Panc1 (cell line): Measurements from ENCODE around the gene ZNF407. TPM values are rescaled to one million over a fixed set of nuclear protein-coding genes. Genes with fewer than 3 reads are reported as not detected.

Experiments used
- ATAC-seq: fragments of 200-7000 bp; cut with Tn5 transposase; 2 replicates; pipeline ENCODE4 v1.9.1; 2020; ENCODE audit warnings: mild to moderate bottlenecking, moderate library complexity
- BruUV-seq: library from RNA; stranded (reverse); fragments of 400-500 nt; replicated peaks from 2 replicates; lab custom pipeline; 2021; lab: Mats Ljungman, UMichigan
- CTCF ChIA-PET: fragments of 300-600 bp; sonication (Branson Sonifier 250); formaldehyde crosslinking; loops from one replicate; lab custom pipeline; 2022; ENCODE audit warnings: antibody characterized with exemption; lab: Charles Lee
- POLR2A ChIA-PET: fragments of 300-600 bp; sonication (Branson Sonifier 250); formaldehyde crosslinking; loops from one replicate; lab custom pipeline; 2022; ENCODE audit warnings: antibody characterized with exemption; lab: Charles Lee
- DNase-seq: peaks from one replicate; pipeline ENCODE4 v3.0.0-alpha.2; 2010; ENCODE audit warnings: low read depth, low spot score
- H3K27ac ChIP-seq: 2 replicates; pipeline ENCODE4 v1.5.1; 2011; ENCODE audit warnings: mild to moderate bottlenecking, low read length, inconsistent platforms
- H3K27me3 ChIP-seq: fragments of 200-500 bp; sonication (Bioruptor generic); 2 replicates; pipeline ENCODE4 v1.6.0; 2014; ENCODE audit warnings: low read length, inconsistent platforms; ENCODE audit not compliant: control insufficient read depth, insufficient read depth
- H3K36me3 ChIP-seq: fragments of 200-500 bp; sonication (Bioruptor generic); 2 replicates; pipeline ENCODE4 v1.5.1; 2014; ENCODE audit warnings: inconsistent platforms, mild to moderate bottlenecking, low read length, moderate library complexity; ENCODE audit not compliant: control insufficient read depth, insufficient read depth
- H3K4me1 ChIP-seq: 2 replicates; pipeline ENCODE4 v1.5.1; 2011; ENCODE audit warnings: inconsistent platforms, mild to moderate bottlenecking, low read length, moderate library complexity; ENCODE audit not compliant: control insufficient read depth, insufficient read depth
- H3K4me3 ChIP-seq, 2 experiments: 2 replicates each; pipeline ENCODE4 v1.5.1; 2011 to 2012; ENCODE audit warnings: low read depth in 2 of 2, low read length in 2 of 2, mild to moderate bottlenecking in 2 of 2, inconsistent platforms in 1 of 2, moderate library complexity in 1 of 2
- H3K9me3 ChIP-seq: fragments of 200-500 bp; sonication (Bioruptor generic); 2 replicates; pipeline ENCODE4 v1.5.1; 2014; ENCODE audit warnings: low read depth, mild to moderate bottlenecking, inconsistent platforms, low read length, moderate library complexity; ENCODE audit not compliant: control insufficient read depth, insufficient read depth
- POLR2AphosphoS5 ChIP-seq: IDR thresholded peaks from 2 replicates; pipeline ENCODE4 v1.6.1; 2012; ENCODE audit warnings: mild to moderate bottlenecking, low read depth, low read length, moderate library complexity
- SIN3A ChIP-seq: IDR thresholded peaks from 2 replicates; pipeline ENCODE4 v1.6.1; 2012; ENCODE audit warnings: low read depth, mild to moderate bottlenecking, low read length, moderate library complexity, borderline replicate concordance; ENCODE audit not compliant: insufficient read depth
- TCF7L2 ChIP-seq: IDR thresholded peaks from 2 replicates; pipeline ENCODE4 v1.6.1; 2011; ENCODE audit warnings: mild to moderate bottlenecking, low read depth, low read length, inconsistent platforms
- in situ Hi-C: cut with HindIII; loops from 2 replicates; pipeline ENCODE4 v1.10.0; 2016; ENCODE audit warnings: low sequenced_read_pairs, low pct_unique_long_range_greater_than_20kb
- intact Hi-C: fragments of 100-400 bp; cut with micrococcal nuclease; formaldehyde crosslinking; loops from one replicate; pipeline ENCODE4 v1.10.0; 2022; ENCODE audit not compliant: unreplicated experiment
- total RNA-seq: library from RNA; stranded (reverse); gene quantifications from one replicate; pipeline ENCODE4 v1.2.1, GENCODE V29; 2021; ENCODE audit not compliant: unreplicated experiment
- TF ChIP-seq, protein P1 (sequence below): fragments of 450-650 bp; IDR thresholded peaks from 2 replicates; pipeline ENCODE4 v1.5.1; 2017; ENCODE audit warnings: mild to moderate bottlenecking
- TF ChIP-seq, protein P2 (sequence below), 2 experiments: IDR thresholded peaks; 2 replicates each; pipeline ENCODE4 v1.6.1; 2011 to 2012; ENCODE audit warnings: low read depth in 2 of 2, control low read depth in 1 of 2, low read length in 1 of 2, mild to moderate bottlenecking in 1 of 2, moderate library complexity in 1 of 2; ENCODE audit not compliant: insufficient read depth in 1 of 2

ZNF407 gene
- total RNA-seq, 1 experiment from 2014 or later = 16.8 TPM

DNA sequence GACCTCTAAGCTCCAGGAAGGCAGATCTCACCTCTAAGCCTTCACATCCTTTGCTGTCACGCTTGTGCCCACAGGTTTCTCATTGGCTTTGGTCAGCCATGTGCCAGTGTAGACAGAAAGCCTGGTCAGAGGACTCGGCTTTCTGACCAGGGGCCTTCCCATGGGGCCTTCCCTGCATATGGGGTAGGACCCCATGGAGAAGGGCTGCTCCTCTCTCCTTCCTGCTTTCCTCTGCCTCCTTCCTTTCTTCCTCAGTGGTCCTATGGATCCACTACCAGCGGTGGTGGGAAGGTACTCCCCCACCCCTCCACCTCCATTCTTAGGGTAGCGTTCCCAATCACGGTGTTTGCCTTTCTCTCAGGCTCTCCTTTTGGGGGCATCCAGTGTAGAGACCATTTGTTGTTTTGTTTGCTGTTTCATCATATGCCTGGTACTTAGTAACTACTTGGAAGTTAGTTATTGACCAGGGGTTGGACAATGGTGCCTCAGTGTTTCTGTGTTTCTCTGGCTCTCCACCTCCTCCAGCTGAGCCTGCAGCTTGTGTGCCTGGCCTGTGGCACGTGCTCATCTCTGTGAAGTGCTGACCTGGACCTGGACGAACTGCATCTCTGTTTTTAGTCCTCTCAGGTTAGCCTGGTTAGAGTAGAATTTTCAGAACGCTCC, 71.6 kb downstream of the ZNF407 start:
- ATAC-seq = no peak
- H3K9me3 ChIP-seq = no peaks in the 10 kb centered on the region
- H3K36me3 ChIP-seq = no peaks in the 10 kb centered on the region
- in situ Hi-C loops = no loop called here
- H3K27ac ChIP-seq = no peak overlapping the region
- no peak for DNase-seq
- TF ChIP-seq, protein P1, sequence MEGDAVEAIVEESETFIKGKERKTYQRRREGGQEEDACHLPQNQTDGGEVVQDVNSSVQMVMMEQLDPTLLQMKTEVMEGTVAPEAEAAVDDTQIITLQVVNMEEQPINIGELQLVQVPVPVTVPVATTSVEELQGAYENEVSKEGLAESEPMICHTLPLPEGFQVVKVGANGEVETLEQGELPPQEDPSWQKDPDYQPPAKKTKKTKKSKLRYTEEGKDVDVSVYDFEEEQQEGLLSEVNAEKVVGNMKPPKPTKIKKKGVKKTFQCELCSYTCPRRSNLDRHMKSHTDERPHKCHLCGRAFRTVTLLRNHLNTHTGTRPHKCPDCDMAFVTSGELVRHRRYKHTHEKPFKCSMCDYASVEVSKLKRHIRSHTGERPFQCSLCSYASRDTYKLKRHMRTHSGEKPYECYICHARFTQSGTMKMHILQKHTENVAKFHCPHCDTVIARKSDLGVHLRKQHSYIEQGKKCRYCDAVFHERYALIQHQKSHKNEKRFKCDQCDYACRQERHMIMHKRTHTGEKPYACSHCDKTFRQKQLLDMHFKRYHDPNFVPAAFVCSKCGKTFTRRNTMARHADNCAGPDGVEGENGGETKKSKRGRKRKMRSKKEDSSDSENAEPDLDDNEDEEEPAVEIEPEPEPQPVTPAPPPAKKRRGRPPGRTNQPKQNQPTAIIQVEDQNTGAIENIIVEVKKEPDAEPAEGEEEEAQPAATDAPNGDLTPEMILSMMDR = no peak
- TF ChIP-seq TCF7L2 (no peak), POLR2AphosphoS5 (no peak), SIN3A (no peak)
- TF ChIP-seq, protein P2, sequence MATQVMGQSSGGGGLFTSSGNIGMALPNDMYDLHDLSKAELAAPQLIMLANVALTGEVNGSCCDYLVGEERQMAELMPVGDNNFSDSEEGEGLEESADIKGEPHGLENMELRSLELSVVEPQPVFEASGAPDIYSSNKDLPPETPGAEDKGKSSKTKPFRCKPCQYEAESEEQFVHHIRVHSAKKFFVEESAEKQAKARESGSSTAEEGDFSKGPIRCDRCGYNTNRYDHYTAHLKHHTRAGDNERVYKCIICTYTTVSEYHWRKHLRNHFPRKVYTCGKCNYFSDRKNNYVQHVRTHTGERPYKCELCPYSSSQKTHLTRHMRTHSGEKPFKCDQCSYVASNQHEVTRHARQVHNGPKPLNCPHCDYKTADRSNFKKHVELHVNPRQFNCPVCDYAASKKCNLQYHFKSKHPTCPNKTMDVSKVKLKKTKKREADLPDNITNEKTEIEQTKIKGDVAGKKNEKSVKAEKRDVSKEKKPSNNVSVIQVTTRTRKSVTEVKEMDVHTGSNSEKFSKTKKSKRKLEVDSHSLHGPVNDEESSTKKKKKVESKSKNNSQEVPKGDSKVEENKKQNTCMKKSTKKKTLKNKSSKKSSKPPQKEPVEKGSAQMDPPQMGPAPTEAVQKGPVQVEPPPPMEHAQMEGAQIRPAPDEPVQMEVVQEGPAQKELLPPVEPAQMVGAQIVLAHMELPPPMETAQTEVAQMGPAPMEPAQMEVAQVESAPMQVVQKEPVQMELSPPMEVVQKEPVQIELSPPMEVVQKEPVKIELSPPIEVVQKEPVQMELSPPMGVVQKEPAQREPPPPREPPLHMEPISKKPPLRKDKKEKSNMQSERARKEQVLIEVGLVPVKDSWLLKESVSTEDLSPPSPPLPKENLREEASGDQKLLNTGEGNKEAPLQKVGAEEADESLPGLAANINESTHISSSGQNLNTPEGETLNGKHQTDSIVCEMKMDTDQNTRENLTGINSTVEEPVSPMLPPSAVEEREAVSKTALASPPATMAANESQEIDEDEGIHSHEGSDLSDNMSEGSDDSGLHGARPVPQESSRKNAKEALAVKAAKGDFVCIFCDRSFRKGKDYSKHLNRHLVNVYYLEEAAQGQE (IDR thresholded peaks at IDR 0.05; ENCODE audit: insufficient read depth in 1 of 2, low read depth in 2 of 2, low read length in 1 of 2) = no peak
- no peaks in the 10 kb centered on the region for H3K4me1 ChIP-seq
- intact Hi-C loops = no loop called here
- POLR2A ChIA-PET = no interaction called here
- H3K27me3 ChIP-seq = no peaks in the 10 kb centered on the region
- BruUV-seq = no TSS peak
- H3K4me3 ChIP-seq = no peak overlapping the region
- CTCF ChIA-PET = no interaction called here

DNA sequence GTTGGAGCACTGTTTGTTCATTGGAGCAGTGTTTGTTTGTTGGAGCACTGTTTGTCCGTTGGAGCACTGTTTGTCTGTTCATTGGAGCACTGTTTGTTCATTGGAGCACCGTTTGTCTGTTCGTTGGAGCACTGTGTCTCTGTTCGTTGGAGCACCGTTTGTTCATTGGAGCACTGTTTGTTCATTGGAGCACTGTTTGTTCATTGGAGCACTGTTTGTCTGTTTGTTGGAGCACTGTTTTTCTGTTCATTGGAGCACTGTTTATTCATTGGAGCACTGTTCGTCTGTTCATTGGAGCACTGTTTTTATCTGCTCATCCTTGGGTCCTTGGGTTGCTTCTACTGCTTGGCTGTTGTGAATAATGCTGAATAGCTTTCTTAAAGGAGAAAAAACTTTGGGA, 74.7 kb downstream of the ZNF407 start:
- no peak for ATAC-seq

More for the DNA sequence above, 74.7 kb downstream of the ZNF407 start:
- ChIA-PET CTCF (no interaction called here), POLR2A (no interaction called here)
- TF ChIP-seq, protein P2 (IDR thresholded peaks at IDR 0.05; ENCODE audit: insufficient read depth in 1 of 2, low read depth in 2 of 2, low read length in 1 of 2) = no peak
- no peak for TF ChIP-seq POLR2AphosphoS5
- no peak for TF ChIP-seq SIN3A
- no peak for TF ChIP-seq TCF7L2
- TF ChIP-seq, protein P1 = no peak
- no peaks in the 10 kb centered on the region for H3K36me3 ChIP-seq
- H3K27ac ChIP-seq = no peak overlapping the region
- BruUV-seq = no TSS peak
- no peak overlapping the region for H3K4me3 ChIP-seq
- no peaks in the 10 kb centered on the region for H3K4me1 ChIP-seq
- intact Hi-C loops = no loop called here
- peaks cover 7% of the 10 kb centered on the region for H3K9me3 ChIP-seq
- DNase-seq = no peak
- in situ Hi-C loops = no loop called here
- no peaks in the 10 kb centered on the region for H3K27me3 ChIP-seq
